ENCODE results near the gene SLC6A9. TPM values are rescaled to one million over a fixed set of nuclear protein-coding genes. Genes with fewer than 3 reads are reported as not detected.

The SLC6A9 gene
- total RNA-seq, 1 experiment from 2014 or later: 45.0 TPM

DNA sequence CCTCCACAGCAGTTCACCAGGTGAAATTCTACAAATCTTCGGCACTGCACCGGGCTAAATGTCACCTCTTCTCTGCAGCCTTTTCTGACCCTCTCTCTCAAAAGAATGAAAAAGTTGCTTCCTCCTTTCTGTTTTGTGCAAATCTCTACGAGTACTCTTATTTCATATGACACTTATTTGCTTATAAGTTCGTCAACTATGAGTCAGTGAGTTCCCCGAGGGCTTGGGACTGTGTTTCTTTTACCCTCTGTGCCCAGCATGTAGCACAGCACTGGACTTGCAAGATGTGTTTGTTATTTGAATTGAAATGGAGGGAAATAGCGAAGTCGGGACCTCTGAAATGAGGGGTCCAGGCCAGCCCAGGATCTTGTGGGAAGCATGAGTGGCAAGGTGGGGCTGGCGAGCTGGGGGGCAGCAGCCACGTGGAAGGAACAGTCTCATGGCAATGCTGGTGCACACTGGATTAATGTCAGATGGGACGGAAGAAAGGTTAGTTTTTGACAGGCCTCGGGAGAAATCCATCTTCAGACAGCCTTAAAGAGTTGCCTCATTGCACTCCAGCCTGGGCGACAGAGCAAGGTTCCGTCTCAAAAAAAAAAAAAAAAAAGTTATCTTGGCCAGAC, 6.2 kb downstream of the SLC6A9 start:
- Histone ChIP-seq H3K27me3 (replicated peaks; ENCODE audit: control insufficient read depth, insufficient read depth, low read length) (no peaks in the 10 kb centered on the region), H3K36me3 (ENCODE audit: control insufficient read depth, insufficient read depth, low read length) (no peaks in the 10 kb centered on the region), H3K4me1 (no peaks in the 10 kb centered on the region), H3K4me3 (ENCODE audit: low read depth, low read length) (no peak overlapping the region), H3K9me3 (no peaks in the 10 kb centered on the region)
- Mint-ChIP-seq H3K4me3 (ENCODE audit: unreplicated experiment) (no peak overlapping the region), H3K27me3 (ENCODE audit: insufficient read depth, unreplicated experiment) (no peaks in the 10 kb centered on the region), H3K36me3 (ENCODE audit: insufficient read depth, unreplicated experiment) (peaks cover 19% of the 10 kb centered on the region), H3K4me1 (ENCODE audit: low read depth, unreplicated experiment) (peaks cover 22% of the 10 kb centered on the region), H3K27ac (ENCODE audit: unreplicated experiment) (no peak overlapping the region), H3K9me3 (ENCODE audit: unreplicated experiment) (peaks cover 8% of the 10 kb centered on the region)
- no TSS peak for BruUV-seq (replicated peaks)
- TF ChIP-seq, protein P1, sequence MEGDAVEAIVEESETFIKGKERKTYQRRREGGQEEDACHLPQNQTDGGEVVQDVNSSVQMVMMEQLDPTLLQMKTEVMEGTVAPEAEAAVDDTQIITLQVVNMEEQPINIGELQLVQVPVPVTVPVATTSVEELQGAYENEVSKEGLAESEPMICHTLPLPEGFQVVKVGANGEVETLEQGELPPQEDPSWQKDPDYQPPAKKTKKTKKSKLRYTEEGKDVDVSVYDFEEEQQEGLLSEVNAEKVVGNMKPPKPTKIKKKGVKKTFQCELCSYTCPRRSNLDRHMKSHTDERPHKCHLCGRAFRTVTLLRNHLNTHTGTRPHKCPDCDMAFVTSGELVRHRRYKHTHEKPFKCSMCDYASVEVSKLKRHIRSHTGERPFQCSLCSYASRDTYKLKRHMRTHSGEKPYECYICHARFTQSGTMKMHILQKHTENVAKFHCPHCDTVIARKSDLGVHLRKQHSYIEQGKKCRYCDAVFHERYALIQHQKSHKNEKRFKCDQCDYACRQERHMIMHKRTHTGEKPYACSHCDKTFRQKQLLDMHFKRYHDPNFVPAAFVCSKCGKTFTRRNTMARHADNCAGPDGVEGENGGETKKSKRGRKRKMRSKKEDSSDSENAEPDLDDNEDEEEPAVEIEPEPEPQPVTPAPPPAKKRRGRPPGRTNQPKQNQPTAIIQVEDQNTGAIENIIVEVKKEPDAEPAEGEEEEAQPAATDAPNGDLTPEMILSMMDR (IDR thresholded peaks at IDR 0.05; ENCODE audit: insufficient read depth in 1 of 2, low read depth in 1 of 2, low read length in 1 of 2, severe bottlenecking in 1 of 2, unreplicated experiment in 1 of 2): no peak
- intact Hi-C loops (cut with micrococcal nuclease; ENCODE audit: unreplicated experiment): no loop called here
- ChIA-PET CTCF (interaction anchor here (0.7 kb wide), 1 partner anchor 145 kb away, joined by 3 read pairs; no protein-coding TSS in a partner anchor), POLR2A (no interaction called here)
- no peak for DNase-seq

DNA sequence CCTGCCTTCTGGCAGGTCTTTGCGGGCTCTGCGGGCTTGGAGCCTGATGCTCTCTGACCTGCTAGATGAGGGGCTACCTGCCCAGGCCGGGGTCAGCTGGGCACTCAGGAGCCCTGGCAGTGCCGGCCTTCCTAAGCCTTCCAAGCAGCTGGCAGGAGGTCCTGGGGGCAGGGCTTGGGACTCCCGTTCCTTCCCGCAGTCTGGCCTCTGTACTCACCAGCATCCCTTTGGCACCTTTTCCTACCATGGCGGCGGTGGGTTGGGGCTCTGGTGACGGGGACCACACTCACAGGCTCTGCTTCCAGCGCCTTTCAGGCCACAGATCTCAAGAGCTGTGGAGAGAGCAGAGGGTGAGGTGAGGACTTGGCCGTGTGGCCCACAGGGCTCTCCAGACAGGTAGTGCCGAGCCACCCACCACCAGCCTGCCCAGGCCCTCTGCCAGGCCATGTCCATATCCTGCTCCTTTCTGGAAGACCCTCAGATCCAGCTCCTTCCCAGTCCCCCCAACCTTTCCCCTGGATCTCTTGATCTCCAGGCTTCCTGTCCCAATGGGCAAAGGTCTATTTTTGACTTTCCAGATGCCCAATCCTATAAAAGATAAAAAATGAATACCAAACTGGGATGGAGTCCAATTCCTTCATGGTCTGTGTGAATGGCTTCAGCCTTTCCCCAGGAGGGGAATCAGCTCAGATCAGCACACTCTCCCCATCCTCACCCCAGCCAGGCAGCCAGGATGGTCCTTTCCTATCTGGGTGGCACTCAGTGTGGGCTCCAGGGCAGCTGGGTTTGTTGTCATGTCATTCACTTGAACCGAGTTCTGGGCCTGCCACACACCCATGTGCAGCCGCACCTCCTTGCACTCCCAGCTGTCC, 7.0 kb downstream of the SLC6A9 start:
- intact Hi-C loops (cut with micrococcal nuclease; ENCODE audit: unreplicated experiment): no loop called here
- H3K27me3 ChIP-seq (replicated peaks; ENCODE audit: control insufficient read depth, insufficient read depth, low read length): no peaks in the 10 kb centered on the region
- CTCF ChIA-PET: no interaction called here
- POLR2A ChIA-PET: no interaction called here
- no peak overlapping the region for H3K27ac Mint-ChIP-seq (ENCODE audit: unreplicated experiment)
- no TSS peak for BruUV-seq (replicated peaks)
- peaks cover 12% of the 10 kb centered on the region for H3K36me3 Mint-ChIP-seq (ENCODE audit: insufficient read depth, unreplicated experiment)
- H3K4me3 ChIP-seq (ENCODE audit: low read depth, low read length): no peak overlapping the region
- H3K27me3 Mint-ChIP-seq (ENCODE audit: insufficient read depth, unreplicated experiment): no peaks in the 10 kb centered on the region
- H3K4me1 Mint-ChIP-seq (ENCODE audit: low read depth, unreplicated experiment): peaks cover 17% of the 10 kb centered on the region
- H3K4me3 Mint-ChIP-seq (ENCODE audit: unreplicated experiment): no peak overlapping the region
- peak in 1 of 2 experiments; percentile 0 for DNase-seq
- H3K4me1 ChIP-seq: no peaks in the 10 kb centered on the region
- TF ChIP-seq, protein P1 (IDR thresholded peaks at IDR 0.05; ENCODE audit: insufficient read depth in 1 of 2, low read depth in 1 of 2, low read length in 1 of 2, severe bottlenecking in 1 of 2, unreplicated experiment in 1 of 2): no peak
- H3K36me3 ChIP-seq (ENCODE audit: control insufficient read depth, insufficient read depth, low read length): no peaks in the 10 kb centered on the region
- no peaks in the 10 kb centered on the region for H3K9me3 ChIP-seq
- H3K9me3 Mint-ChIP-seq (ENCODE audit: unreplicated experiment): peaks cover 8% of the 10 kb centered on the region

DNA sequence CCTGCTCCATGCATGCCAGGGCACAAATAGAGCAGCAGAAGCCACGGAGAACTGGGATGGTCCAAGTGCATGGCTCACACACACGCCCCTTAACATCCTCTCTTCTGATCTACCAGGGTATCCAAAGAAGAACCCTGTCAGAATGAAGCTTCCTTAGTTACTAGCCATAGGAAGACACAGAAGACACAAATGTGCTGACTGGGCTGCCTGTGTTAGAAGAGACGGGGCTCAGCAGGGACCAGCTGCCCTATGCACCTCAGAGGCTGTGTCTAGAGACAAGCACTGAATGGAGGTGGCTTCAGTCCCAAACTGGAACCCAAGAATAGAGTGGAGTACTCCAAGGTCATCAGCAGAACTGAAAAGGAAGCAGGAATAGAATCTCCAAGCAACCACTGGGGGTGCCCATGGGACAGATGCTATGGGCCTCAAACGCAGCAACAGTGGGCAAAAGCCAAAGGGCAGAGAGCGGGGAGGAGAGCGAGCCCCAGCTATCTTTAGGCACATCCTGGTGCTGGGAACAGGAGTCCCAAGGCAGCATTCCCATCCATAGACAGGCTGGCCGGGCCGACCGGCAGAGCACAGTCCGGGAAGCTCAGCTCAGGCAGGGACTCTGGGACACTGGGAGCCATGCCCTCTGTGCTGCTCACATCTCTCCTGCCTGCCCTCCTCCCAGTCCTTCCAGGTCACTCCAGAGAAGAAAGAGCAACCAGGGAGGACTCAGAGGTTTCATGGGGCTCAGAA, 9.5 kb downstream of the SLC6A9 start:
- intact Hi-C loops (cut with micrococcal nuclease; ENCODE audit: unreplicated experiment): no loop called here
- no peaks in the 10 kb centered on the region for H3K4me1 ChIP-seq
- Mint-ChIP-seq H3K9me3 (ENCODE audit: unreplicated experiment) (no peaks in the 10 kb centered on the region), H3K27ac (ENCODE audit: unreplicated experiment) (no peak overlapping the region), H3K4me1 (ENCODE audit: low read depth, unreplicated experiment) (no peaks in the 10 kb centered on the region), H3K27me3 (ENCODE audit: insufficient read depth, unreplicated experiment) (no peaks in the 10 kb centered on the region), H3K4me3 (ENCODE audit: unreplicated experiment) (no peak overlapping the region), H3K36me3 (ENCODE audit: insufficient read depth, unreplicated experiment) (peaks cover 19% of the 10 kb centered on the region)
- BruUV-seq (replicated peaks): no TSS peak
- no peaks in the 10 kb centered on the region for H3K9me3 ChIP-seq
- DNase-seq: no peak
- no peaks in the 10 kb centered on the region for H3K27me3 ChIP-seq (replicated peaks; ENCODE audit: control insufficient read depth, insufficient read depth, low read length)
- H3K4me3 ChIP-seq (ENCODE audit: low read depth, low read length): no peak overlapping the region
- POLR2A ChIA-PET: no interaction called here
- CTCF ChIA-PET: interaction anchor here (0.9 kb wide), 1 partner anchor 26 kb away, joined by 4 read pairs; no protein-coding TSS in a partner anchor
- TF ChIP-seq, protein P1 (IDR thresholded peaks at IDR 0.05; ENCODE audit: insufficient read depth in 1 of 2, low read depth in 1 of 2, low read length in 1 of 2, severe bottlenecking in 1 of 2, unreplicated experiment in 1 of 2): no peak
- no peaks in the 10 kb centered on the region for H3K36me3 ChIP-seq (ENCODE audit: control insufficient read depth, insufficient read depth, low read length)

Measured in Caco-2 (cell line).